ENCODE data around the gene GEMIN5.
"Not testable (repeated sequence)": the region's sequence is repeated elsewhere in the genome, so short reads cannot be mapped to it uniquely, and the experiment has no call there.

Gene GEMIN5

GRCh38 chr5:154940772-154941620 is 3.0 kb upstream of the GEMIN5 start, which contains the start of gene MRPL22:
MRPL22 (plus strand) TSS chr5:154941073; CDS start chr5:154941111, 38 bp downstream.
- peak; percentile 80 to 89 (median 82) for DNase-seq

DNA sequence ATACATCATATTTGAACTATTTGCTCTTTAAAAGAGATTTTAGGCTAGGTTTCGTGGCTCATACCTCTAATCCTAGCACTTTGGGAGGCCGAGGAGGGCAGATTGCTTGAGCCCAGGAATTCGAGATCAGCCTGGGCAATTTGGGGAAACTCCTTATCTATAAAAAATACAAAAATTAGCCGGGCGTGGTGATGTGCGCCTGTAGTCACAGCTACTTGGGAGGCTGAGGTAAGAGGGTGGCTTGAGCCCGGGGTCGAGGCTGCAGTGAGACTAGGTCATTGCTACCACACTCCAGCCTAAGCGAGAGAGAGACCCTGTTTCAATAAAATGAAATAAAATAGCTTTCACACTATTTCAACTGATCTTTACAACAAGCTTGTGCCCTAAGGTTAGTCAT is 2.4 kb upstream of the GEMIN5 start:
- no peak for DNase-seq

GRCh38 chr5:154939387-154939786 is 1.4 kb upstream of the GEMIN5 start:
- not testable (repeated sequence) for DNase-seq

DNA sequence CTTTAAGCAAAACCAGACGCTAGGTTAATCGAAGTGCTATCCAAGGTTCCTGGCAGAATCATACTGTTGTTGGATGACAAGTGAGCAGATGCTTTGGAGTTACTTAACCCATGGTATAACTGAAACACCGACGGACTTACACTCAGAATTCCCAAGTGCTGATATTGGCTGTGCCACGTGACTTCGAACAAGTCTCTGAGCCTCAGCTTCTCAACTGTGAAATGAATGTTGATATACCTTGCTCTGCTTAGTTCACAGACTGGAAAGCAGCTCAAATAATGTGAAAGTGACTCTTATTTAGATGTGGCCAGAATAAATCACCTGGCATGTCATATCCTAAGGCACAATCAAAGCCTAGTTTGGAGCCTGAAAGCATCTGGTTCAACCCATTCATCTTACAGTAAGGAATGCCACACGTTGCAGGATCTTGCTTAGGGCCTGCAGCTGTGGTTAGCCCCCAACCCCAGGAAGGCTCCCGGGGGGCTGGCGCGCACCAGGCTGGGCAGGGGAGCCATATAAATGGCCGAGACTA is 759 bp downstream of the GEMIN5 start:
- DNase-seq = no peak

DNA sequence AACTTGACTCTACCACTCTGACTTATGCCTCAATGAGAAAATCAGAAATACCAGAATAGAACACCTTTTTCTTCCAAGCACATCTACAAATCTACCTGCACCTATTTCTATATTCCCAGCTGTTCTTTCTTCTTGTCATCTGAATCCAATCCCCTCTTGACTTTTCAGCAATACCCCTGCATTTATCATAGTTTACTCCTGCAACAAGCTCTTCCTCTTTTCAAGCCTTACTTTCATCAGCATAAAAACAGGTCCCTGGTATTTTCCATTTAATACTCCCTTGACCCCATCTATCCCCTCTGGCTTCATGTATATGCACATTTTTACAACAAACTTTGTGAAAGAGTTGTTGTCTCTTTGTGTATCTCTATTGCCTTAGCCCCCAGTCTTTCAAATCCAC is 3.1 kb downstream of the GEMIN5 start:
- no peak for DNase-seq

GRCh38 chr5:154933537-154933936 is 4.5 kb downstream of the GEMIN5 start:
- no peak for DNase-seq

DNA sequence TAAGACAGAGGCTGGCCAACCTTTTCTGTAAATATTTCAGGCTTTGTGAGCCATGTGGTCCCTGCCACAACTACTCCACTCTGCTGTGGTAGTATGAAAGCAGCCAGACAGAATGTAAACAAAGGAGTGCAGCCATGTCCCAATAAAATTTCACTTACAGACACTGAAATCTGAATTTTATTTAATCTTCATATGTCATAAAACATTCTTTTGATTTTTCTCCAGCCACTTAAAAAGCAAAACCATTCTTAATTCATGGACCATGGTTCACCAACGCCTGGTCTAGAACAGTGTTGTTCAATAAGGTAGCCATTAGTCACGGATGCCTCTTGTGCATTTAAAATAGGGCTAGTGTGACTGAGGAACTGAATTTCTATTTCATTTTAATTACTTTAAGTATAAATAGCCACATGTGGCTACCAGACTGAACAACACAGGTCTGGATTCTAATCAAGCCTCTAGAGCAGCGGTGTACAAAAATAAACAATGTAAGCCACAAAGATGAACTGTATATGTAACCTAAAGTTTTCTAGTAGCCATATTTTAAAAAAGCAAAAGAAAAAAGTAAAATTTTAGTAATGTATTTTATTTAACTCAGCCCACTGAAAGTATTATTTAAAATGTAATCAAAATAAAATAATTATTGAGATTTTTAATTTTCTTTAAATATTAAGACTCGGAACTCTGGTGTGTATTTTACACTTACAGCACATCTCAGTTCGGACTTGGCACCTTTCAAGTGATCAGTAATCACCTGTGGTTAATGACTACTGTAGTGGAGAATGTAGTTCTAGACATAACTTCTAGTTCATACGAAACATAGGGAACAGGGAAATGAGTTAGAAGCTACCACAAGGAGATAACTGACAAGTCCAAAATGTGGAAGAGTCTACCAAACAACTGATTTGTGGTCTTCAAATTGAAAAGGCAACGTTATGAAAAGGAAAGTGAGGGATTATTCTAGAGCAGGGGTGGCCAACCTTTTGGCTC is 14.3 kb downstream of the GEMIN5 start:
- no peak for DNase-seq

DNA sequence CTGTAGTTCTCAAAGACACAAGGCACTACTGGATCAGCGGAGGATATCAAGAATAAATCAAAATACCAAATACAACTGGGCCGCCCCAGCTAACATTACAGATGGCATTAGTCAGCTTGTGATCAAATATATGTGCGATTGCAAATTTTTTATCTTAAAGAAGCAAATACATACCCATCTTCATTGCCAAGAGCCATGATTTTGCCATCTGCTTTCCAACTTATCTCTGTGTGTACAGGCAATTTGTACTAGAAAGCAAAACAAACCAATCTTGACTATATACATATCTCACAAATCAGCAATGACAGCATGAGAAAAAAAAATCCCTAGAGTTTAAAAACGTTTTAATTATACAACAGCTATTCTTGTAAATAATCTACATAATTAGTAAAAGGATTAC is 20.3 kb downstream of the GEMIN5 start:
- DNase-seq = no peak

DNA sequence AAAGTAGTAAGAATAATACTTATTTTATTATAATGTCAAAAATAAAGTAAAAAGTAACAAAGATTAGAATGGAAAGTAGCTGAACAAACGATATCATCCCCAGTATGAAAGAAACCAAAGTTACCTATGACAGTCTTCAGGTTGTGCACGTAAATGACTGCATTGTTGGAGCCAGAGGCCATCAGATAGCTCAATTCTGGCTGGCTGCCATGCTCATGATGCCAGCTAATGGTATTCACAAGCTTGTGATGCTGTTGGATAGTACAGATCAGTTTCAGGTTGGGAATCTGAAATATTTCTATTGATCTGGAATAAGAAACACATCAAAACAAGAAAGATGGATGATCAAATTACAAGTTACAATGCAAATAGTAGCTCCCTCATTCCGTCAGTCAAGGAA is 21.1 kb downstream of the GEMIN5 start:
- DNase-seq = no peak

DNA sequence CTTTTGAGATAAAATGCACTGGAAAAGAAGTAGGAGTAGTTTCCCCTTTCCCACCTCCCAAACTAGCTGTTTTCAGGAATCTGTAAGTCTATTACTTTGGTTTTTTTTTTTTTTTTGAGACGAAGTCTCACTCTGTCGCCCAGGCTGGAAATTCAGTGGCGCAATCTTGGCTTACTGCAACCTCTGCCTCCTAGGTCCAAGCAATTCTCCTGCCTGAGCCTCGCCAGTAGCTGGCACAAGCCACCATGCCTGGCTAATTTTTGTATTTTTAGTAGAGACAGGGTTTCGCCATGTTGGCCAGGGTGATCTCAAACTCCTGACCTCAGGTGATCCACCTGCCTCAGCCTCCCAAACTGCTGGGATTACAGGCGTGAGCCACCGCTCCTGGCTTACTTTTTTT is 32.4 kb downstream of the GEMIN5 start:
- not testable (repeated sequence) for DNase-seq

DNA sequence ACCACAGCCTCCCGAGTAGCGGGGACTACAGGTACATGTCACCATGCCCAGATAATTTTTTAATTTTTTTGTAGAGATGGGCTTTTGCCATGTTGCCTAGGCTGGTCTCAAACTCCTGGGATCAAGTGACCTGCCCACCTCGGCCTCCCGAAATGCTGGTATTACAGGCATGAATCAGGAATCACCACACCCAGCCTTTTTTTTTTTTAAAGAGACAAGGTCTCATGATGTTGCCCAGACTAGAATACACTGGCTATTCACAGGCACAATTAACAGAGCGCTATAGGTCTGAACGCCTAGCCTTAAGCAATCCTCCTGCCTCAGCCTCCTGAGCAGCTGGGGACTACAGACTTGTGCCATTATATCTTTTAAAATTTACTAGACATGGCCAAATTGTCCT is 36.1 kb downstream of the GEMIN5 start:
- DNase-seq = no peak

GRCh38 chr5:154901276-154901675 is 36.7 kb downstream of the GEMIN5 start:
- DNase-seq = no peak

GRCh38 chr5:154900066-154900465 is 37.9 kb downstream of the GEMIN5 start:
- DNase-seq = no peak

- DNase-seq = no peak
Measured at GRCh38 chr5:154899151-154899816, 38.7 kb downstream of the GEMIN5 start.

- DNase-seq = no peak
Measured at GRCh38 chr5:154898210-154898609, 39.8 kb downstream of the GEMIN5 start.

GRCh38 chr5:154896562-154897165 is 41.3 kb downstream of the GEMIN5 start:
- DNase-seq = no peak

GRCh38 chr5:154895606-154896561 is 42.1 kb downstream of the GEMIN5 start:
- no peak for DNase-seq

DNA sequence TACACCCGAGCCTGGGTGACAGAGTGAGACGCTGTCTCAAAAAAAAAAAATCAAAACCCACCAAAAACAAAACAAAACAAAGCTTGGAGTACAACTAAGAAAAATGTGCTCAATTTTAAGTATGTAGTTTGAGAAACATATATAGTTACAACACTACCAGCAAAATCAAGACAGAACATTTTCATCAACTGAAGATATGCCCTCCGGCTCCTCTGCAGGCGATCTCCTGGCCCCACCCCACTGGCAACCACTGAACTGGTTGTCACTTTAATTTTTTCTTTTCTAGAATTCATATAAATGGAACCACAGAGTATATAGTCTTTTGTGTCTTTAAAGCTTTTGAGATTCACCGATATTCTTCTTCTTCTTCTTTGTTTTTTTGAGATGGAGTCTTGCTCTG is 44.6 kb downstream of the GEMIN5 start:
- DNase-seq = no peak

- no peak for DNase-seq
Measured at GRCh38 chr5:154892369-154892771, 45.6 kb downstream of the GEMIN5 start.

DNA sequence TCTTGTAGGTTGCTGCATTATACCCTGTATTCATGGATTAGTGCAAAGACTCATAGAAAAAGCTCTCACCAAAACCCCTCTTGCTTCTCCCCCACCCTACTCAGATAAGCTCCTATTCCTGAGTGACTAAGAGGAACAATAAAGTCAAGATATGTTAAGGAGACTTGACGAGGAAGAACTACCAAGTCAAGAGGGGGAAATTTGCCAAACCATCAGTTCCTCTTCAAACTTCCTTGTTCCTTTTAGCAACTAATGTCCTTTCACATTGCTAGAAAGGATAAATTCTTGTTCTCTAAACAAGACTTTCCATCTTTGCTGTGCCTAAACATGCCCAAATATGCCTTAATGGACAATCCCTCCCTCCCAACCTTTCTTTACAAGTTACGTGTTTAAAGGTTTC is 52.6 kb downstream of the GEMIN5 start:
- DNase-seq = no peak

DNA sequence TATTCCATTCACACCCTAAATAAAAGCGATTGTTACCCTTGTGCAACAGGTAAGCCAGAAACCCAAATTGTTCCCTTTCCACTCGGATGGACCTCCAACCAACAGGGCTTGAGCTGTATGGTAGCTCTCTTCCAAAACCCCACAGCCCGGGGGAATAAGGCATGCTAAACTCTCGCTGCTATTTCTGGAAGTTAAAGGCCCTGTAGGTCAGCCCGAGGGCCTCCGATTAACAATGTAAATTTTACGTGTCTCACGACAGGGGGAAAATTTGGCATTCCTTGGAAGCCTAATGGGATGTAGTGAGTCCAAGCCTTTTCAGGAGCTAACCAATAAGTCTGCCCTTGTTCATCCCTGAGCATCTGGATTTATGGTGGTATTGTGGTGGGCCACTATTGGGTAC is 53.6 kb downstream of the GEMIN5 start:
- DNase-seq = no peak

All from activated CD4-positive, CD25-positive, alpha-beta regulatory T cell (primary cell).